HCT116 (cell line): ENCODE data around the gene EVX1. TPM values are rescaled to one million over a fixed set of nuclear protein-coding genes. Genes with fewer than 3 reads are reported as not detected.
A peak's percentile ranks its signal among the peaks of the same experiment; 100 is the strongest.

ENCODE experiments used
- ATAC-seq: fragments of 200-7000 bp; cut with Tn5 transposase; 2 replicates; pipeline ENCODE4 v1.9.1; 2020; ENCODE audit warnings: mild to moderate bottlenecking, moderate library complexity
- BruUV-seq: library from RNA; stranded (reverse); fragments of 400-500 nt; replicated peaks from 2 replicates; lab custom pipeline; 2021; lab: Mats Ljungman, UMichigan
- CTCF ChIA-PET: fragments of 300-600 bp; sonication (Branson Sonifier 250); formaldehyde crosslinking; loops from one replicate; lab custom pipeline; 2021; ENCODE audit warnings: antibody characterized with exemption; lab: Charles Lee
- POLR2A ChIA-PET: fragments of 300-600, 350-600 bp; sonication (Branson Sonifier 250); formaldehyde crosslinking; loops from one replicate; lab custom pipeline; 2021; ENCODE audit warnings: antibody characterized with exemption; lab: Charles Lee
- RAD21 ChIA-PET, 2 experiments: fragments of 300-600 bp; sonication (Branson Sonifier 250); formaldehyde crosslinking; loops; one replicate each; lab custom pipeline; 2023; ENCODE audit warnings: low total read pairs in 2 of 2; ENCODE audit not compliant: uncharacterized antibody in 2 of 2, unreplicated experiment in 2 of 2, low non-redundant PET in 1 of 2; lab: Charles Lee
- DNase-seq: peaks from one replicate; pipeline ENCODE4 v3.0.0-alpha.2; 2010; ENCODE audit warnings: low read depth, low spot score
- H2AFZ ChIP-seq: fragments of 200-600 bp; shearing (Covaris generic), sonication (generic); 2 replicates; pipeline ENCODE4 v1.6.1; 2017; ENCODE audit warnings: low read depth, mixed run types, mixed read lengths, antibody characterized with exemption, low read length; ENCODE audit not compliant: poor library complexity, severe bottlenecking
- H3K27ac ChIP-seq: 2 replicates; pipeline ENCODE4 v1.5.1; 2012; ENCODE audit warnings: low read depth, low read length
- H3K27me3 ChIP-seq: fragments of 200-600 bp; sonication (generic); 2 replicates; pipeline ENCODE4 v1.6.1; 2016; ENCODE audit warnings: mixed run types, low read length, mixed read lengths; ENCODE audit not compliant: insufficient read depth
- H3K36me3 ChIP-seq, 2 experiments: fragments of 200-500 bp in 1 of 2; fragments of 200-600 bp in 1 of 2; sonication (Bioruptor generic) in 1 of 2; sonication (generic) in 1 of 2; 2 replicates each; pipeline versions ENCODE4 v1.5.1 to v1.6.1; 2014 to 2016; ENCODE audit warnings: low read length in 2 of 2, inconsistent platforms in 1 of 2, mixed read lengths in 1 of 2, mixed run types in 1 of 2; ENCODE audit not compliant: insufficient read depth in 2 of 2, control insufficient read depth in 1 of 2
- H3K4me1 ChIP-seq, 2 experiments: fragments of 200-600 bp in 1 of 2; sonication (generic) in 1 of 2; 2 replicates each; pipeline versions ENCODE4 v1.5.1 to v1.6.1; 2012 to 2017; ENCODE audit warnings: low read length in 2 of 2, inconsistent platforms in 1 of 2, mild to moderate bottlenecking in 1 of 2, mixed read lengths in 1 of 2, mixed run types in 1 of 2, moderate library complexity in 1 of 2; ENCODE audit not compliant: insufficient read depth in 2 of 2, control insufficient read depth in 1 of 2
- H3K4me2 ChIP-seq: fragments of 200-600 bp; sonication (generic); 2 replicates; pipeline ENCODE4 v1.6.1; 2017; ENCODE audit warnings: mixed run types, low read length, mixed read lengths
- H3K4me3 ChIP-seq, 2 experiments: fragments of 200-600 bp in 1 of 2; sonication (generic) in 1 of 2; replicated peaks in 1 of 2; 2 replicates each; pipeline ENCODE4 v1.5.1; 2011 to 2016; ENCODE audit warnings: low read length in 2 of 2, control low read depth in 1 of 2, low read depth in 1 of 2, mild to moderate bottlenecking in 1 of 2, mixed read lengths in 1 of 2, mixed run types in 1 of 2
- H3K79me2 ChIP-seq: fragments of 200-600 bp; sonication (generic); 2 replicates; pipeline ENCODE4 v1.6.1; 2017; ENCODE audit warnings: mild to moderate bottlenecking, mixed run types, low read length, moderate library complexity, mixed read lengths; ENCODE audit not compliant: insufficient read depth
- H3K9ac ChIP-seq: fragments of 200-600 bp; sonication (generic); 2 replicates; pipeline ENCODE4 v1.6.1; 2016; ENCODE audit warnings: low read length, mixed read lengths
- H3K9me2 ChIP-seq: fragments of 200-600 bp; sonication (generic), shearing (Covaris generic); 2 replicates; pipeline ENCODE4 v1.6.1; 2017; ENCODE audit warnings: mixed run types, mild to moderate bottlenecking, moderate library complexity; ENCODE audit not compliant: insufficient read depth
- H3K9me3 ChIP-seq, 2 experiments: fragments of 200-500 bp in 1 of 2; fragments of 200-600 bp in 1 of 2; sonication (Bioruptor generic) in 1 of 2; sonication (generic) in 1 of 2; 2 replicates each; pipeline ENCODE4 v1.6.1; 2014 to 2017; ENCODE audit warnings: low read length in 2 of 2, mixed read lengths in 2 of 2, inconsistent platforms in 1 of 2, low read depth in 1 of 2, mild to moderate bottlenecking in 1 of 2, mixed run types in 1 of 2, moderate library complexity in 1 of 2; ENCODE audit not compliant: control insufficient read depth in 1 of 2, insufficient read depth in 1 of 2
- H4K20me1 ChIP-seq: fragments of 200-600 bp; sonication (generic), shearing (Covaris generic); 2 replicates; pipeline ENCODE4 v1.6.1; 2017; ENCODE audit warnings: mixed run types, mild to moderate bottlenecking, moderate library complexity; ENCODE audit not compliant: insufficient read depth
- CTCF ChIP-seq, 3 experiments: fragments of 200-600 bp in 1 of 3; sonication (generic) in 1 of 3; IDR thresholded peaks in 2 of 3; conservative IDR thresholded peaks in 1 of 3; 2 replicates each; pipeline ENCODE4 v1.5.1; 2012 to 2017; ENCODE audit warnings: low read depth in 2 of 3, low read length in 2 of 3, antibody characterized with exemption in 1 of 3, borderline replicate concordance in 1 of 3, control low read depth in 1 of 3, mild to moderate bottlenecking in 1 of 3, mixed read lengths in 1 of 3, mixed run types in 1 of 3, moderate library complexity in 1 of 3; ENCODE audit not compliant: insufficient read depth in 1 of 3
- EZH2 ChIP-seq: fragments of 200-600 bp; sonication (generic); IDR thresholded peaks from 2 replicates; pipeline ENCODE4 v1.6.1; 2017; ENCODE audit warnings: antibody characterized with exemption, mixed run types
- EZH2phosphoT487 ChIP-seq: fragments of 200-600 bp; IDR thresholded peaks from 2 replicates; pipeline ENCODE4 v1.6.1; 2018; ENCODE audit warnings: antibody characterized with exemption, borderline replicate concordance
- RAD21 ChIP-seq: IDR thresholded peaks from 2 replicates; pipeline ENCODE4 v1.6.1; 2012; ENCODE audit warnings: low read depth, mild to moderate bottlenecking
- SRF ChIP-seq: IDR thresholded peaks from 2 replicates; pipeline ENCODE4 v1.6.1; 2012; ENCODE audit warnings: low read depth
- TCF7L2 ChIP-seq: IDR thresholded peaks from 2 replicates; pipeline ENCODE4 v1.7.0; 2011; ENCODE audit warnings: borderline replicate concordance, inconsistent platforms; ENCODE audit not compliant: insufficient read depth, insufficient read length; ENCODE audit errors: extremely low read depth
- YY1 ChIP-seq: IDR thresholded peaks from 2 replicates; pipeline ENCODE4 v1.6.1; 2011; ENCODE audit warnings: low read length, low read depth, moderate library complexity, mild to moderate bottlenecking; ENCODE audit not compliant: insufficient replicate concordance; ENCODE audit errors: extremely low read depth
- ZNF274 ChIP-seq: fragments of 200-500 bp; sonication (Bioruptor generic); IDR thresholded peaks from 2 replicates; pipeline ENCODE4 v1.6.1; 2014; ENCODE audit warnings: mild to moderate bottlenecking, low read depth, low read length, inconsistent platforms
- intact Hi-C: fragments of 100-400 bp; cut with micrococcal nuclease; formaldehyde crosslinking; loops from 2 replicates; pipeline ENCODE4 v1.10.0; 2022
- total RNA-seq: library from RNA; stranded (reverse); gene quantifications from one replicate; pipeline ENCODE4 v1.2.1, GENCODE V29; 2021; ENCODE audit not compliant: unreplicated experiment

EVX1 gene
- total RNA-seq, 1 experiment from 2014 or later: 0.25 TPM

- TF ChIP-seq ZNF274: no peak
- no peak for TF ChIP-seq EZH2phosphoT487
- TF ChIP-seq EZH2: no peak
- no peak for TF ChIP-seq CTCF (IDR thresholded peaks at IDR 0.05 in 2 of 3, conservative IDR thresholded peaks at IDR 0.05 in 1 of 3; ENCODE audit: borderline replicate concordance in 1 of 3, insufficient read depth in 1 of 3, low read depth in 2 of 3, low read length in 2 of 3)
- TF ChIP-seq, all 23 proteins: peak for 0
- H3K79me2 ChIP-seq: no peaks in the 10 kb centered on the region
- H4K20me1 ChIP-seq: no peaks in the 10 kb centered on the region
- ATAC-seq: peak; percentile 1; the same call in 1 of the 2 replicates
- H3K27ac ChIP-seq: no peak overlapping the region; the same call in 1 of the 2 replicates
- no peaks in the 10 kb centered on the region for H3K9me3 ChIP-seq
- intact Hi-C loops: no loop called here
- no peaks in the 10 kb centered on the region for H3K9me2 ChIP-seq
- CTCF ChIA-PET: interaction anchor here (1.0 to 1.8 kb wide), 3 partner anchors 720 to 896 kb away, joined by 5 to 8 read pairs (median 5); no protein-coding TSS in a partner anchor
- TSS peak; percentile 60 for BruUV-seq
- no peaks in the 10 kb centered on the region for H3K27me3 ChIP-seq
- H3K36me3 ChIP-seq: no peaks in the 10 kb centered on the region
- H3K9ac ChIP-seq: peak overlapping the region; percentile 55
- H3K4me2 ChIP-seq: peak overlapping the region; percentile 84
- H3K4me1 ChIP-seq: peaks cover 0 to 24% of the 10 kb centered on the region in 2 experiments; a peak in 3 of 4 replicates
- peak overlapping the region; percentile 59 to 70 for H3K4me3 ChIP-seq
- RAD21 ChIA-PET: no interaction called here
- H2AFZ ChIP-seq: peak overlapping the region; percentile 77
- POLR2A ChIA-PET: no interaction called here
- DNase-seq: no peak
These were observed 41.6 kb upstream of the EVX1 start for GRCh38 chr7:27200761-27201579.

- TF ChIP-seq TCF7L2 (no peak), YY1 (no peak), SRF (no peak), RAD21 (no peak), ZNF274 (no peak)
- no TSS peak for BruUV-seq
- H3K36me3 ChIP-seq: no peaks in the 10 kb centered on the region
- H4K20me1 ChIP-seq: no peaks in the 10 kb centered on the region
- H3K27me3 ChIP-seq: no peaks in the 10 kb centered on the region
- H2AFZ ChIP-seq: no peak overlapping the region
- RAD21 ChIA-PET: no interaction called here
- no peak overlapping the region for H3K4me3 ChIP-seq
- intact Hi-C loops: no loop called here
- no peak overlapping the region for H3K9ac ChIP-seq
- H3K79me2 ChIP-seq: no peaks in the 10 kb centered on the region
- no peaks in the 10 kb centered on the region for H3K9me2 ChIP-seq
- H3K9me3 ChIP-seq: no peaks in the 10 kb centered on the region
- H3K27ac ChIP-seq: no peak overlapping the region
- DNase-seq (no peak), ATAC-seq (no peak)
- peaks cover 0 to 24% of the 10 kb centered on the region in 2 experiments; a peak in 3 of 4 replicates for H3K4me1 ChIP-seq
- CTCF ChIA-PET: no interaction called here
- H3K4me2 ChIP-seq: no peak overlapping the region; the same call in 1 of the 2 replicates
- POLR2A ChIA-PET: no interaction called here
These were observed 41.0 kb upstream of the EVX1 start for GRCh38 chr7:27201580-27202017.
